ENCODE results near the gene POLR2C.

POLR2C gene

DNA sequence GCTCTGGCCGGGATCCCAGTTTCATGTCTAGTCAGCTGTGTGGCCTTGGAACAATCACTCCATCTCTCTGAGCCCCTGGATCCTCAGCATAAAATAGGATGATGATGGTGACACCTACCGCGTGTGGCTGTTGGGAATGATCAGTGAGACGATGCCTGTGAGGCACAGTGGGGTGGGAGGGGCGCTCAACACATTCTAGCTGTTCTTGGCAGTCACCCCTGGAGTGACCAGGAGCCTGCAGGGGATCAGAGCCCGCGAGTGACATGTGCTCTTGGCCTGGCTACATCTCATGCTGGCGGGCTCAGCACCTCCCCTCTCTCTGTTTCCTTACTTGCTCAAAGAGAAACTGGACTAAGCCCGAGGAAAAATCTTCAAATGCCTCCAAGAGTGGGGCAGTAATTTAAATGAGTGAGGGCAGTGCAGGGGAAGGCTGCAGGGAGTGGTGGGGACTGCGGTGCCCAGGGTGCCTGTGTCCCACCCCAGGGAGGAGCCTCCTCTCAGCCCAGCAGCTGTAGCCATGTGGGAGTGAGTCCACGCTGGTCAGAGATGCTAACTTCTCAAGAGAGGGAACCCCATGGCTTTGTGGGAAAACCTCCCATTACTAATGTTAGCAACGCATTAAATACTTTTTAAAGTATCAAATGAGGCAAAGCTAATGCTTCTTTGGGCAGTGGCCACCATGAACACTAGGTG, 46.9 kb downstream of the POLR2C start:
- H3K4me2 ChIP-seq (ENCODE audit: low read length), result no peak overlapping the region
- no peaks in the 10 kb centered on the region for H3K79me2 ChIP-seq
- H3K4me3 ChIP-seq (ENCODE audit: low read depth, low read length), result no peak overlapping the region
- H3K9ac ChIP-seq, result no peak overlapping the region
- no peak overlapping the region for H3K27ac ChIP-seq
- no peak overlapping the region for H2AFZ ChIP-seq
- peaks cover 11% of the 10 kb centered on the region for H3K4me1 ChIP-seq
- TF ChIP-seq, protein P1, sequence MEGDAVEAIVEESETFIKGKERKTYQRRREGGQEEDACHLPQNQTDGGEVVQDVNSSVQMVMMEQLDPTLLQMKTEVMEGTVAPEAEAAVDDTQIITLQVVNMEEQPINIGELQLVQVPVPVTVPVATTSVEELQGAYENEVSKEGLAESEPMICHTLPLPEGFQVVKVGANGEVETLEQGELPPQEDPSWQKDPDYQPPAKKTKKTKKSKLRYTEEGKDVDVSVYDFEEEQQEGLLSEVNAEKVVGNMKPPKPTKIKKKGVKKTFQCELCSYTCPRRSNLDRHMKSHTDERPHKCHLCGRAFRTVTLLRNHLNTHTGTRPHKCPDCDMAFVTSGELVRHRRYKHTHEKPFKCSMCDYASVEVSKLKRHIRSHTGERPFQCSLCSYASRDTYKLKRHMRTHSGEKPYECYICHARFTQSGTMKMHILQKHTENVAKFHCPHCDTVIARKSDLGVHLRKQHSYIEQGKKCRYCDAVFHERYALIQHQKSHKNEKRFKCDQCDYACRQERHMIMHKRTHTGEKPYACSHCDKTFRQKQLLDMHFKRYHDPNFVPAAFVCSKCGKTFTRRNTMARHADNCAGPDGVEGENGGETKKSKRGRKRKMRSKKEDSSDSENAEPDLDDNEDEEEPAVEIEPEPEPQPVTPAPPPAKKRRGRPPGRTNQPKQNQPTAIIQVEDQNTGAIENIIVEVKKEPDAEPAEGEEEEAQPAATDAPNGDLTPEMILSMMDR (IDR thresholded peaks at IDR 0.05), result no peak
- no peaks in the 10 kb centered on the region for H3K27me3 ChIP-seq (ENCODE audit: control insufficient read depth, insufficient read depth, low read length)
- no peaks in the 10 kb centered on the region for H3K36me3 ChIP-seq (ENCODE audit: control insufficient read depth, insufficient read depth, low read length)
- no peaks in the 10 kb centered on the region for H3K9me3 ChIP-seq (ENCODE audit: control insufficient read depth, low read length)

DNA sequence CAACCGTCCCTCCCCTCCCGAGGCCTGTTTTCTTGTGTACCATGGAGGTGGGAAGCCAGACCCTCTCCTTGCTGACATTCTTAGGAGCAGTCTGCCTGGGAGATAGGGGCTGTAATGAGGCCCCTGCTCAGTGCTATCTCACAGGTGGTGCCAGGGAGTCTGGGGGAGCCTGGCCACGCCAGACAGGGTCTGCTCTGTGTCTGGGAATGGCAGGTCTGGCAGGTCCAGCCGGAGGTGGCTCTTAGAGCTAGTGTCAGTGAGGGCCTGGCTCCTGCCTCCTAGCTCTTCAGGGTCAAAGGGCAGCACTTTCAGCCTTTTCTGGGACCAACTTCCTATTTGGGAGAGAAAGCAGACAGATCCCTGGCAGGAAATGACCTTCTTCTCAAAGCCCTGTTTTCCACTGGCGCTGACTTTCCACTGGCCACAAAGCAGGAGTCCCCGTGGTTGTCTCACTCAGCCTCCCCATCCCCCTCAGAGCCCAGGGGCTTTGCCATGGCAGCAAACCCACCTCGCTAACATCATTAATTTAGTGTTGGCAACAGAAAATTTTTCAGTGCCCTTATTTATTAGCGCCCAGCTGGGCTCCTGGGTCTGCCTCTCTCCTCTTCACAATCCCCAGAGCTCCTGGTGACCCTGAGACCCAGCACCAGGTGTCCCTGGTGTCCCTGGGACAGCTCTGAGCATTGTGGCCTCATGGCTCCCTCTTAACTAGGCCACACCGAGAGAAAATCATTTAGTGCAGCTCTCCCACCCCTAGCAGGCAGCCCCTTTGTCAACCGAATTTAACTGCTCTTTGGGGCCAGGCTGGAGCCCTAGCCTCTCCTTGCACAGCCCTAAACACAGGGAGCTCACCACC, 47.8 kb downstream of the POLR2C start:
- H3K9ac ChIP-seq, result no peak overlapping the region
- no peak overlapping the region for H3K4me3 ChIP-seq (ENCODE audit: low read depth, low read length)
- TF ChIP-seq, protein P1 (IDR thresholded peaks at IDR 0.05), result no peak
- H3K9me3 ChIP-seq (ENCODE audit: control insufficient read depth, low read length), result no peaks in the 10 kb centered on the region
- H3K4me2 ChIP-seq (ENCODE audit: low read length), result no peak overlapping the region
- no peak overlapping the region for H3K27ac ChIP-seq
- no peaks in the 10 kb centered on the region for H3K36me3 ChIP-seq (ENCODE audit: control insufficient read depth, insufficient read depth, low read length)
- peaks cover 4% of the 10 kb centered on the region for H3K4me1 ChIP-seq
- no peak overlapping the region for H2AFZ ChIP-seq
- H3K27me3 ChIP-seq (ENCODE audit: control insufficient read depth, insufficient read depth, low read length), result no peaks in the 10 kb centered on the region
- no peaks in the 10 kb centered on the region for H3K79me2 ChIP-seq

DNA sequence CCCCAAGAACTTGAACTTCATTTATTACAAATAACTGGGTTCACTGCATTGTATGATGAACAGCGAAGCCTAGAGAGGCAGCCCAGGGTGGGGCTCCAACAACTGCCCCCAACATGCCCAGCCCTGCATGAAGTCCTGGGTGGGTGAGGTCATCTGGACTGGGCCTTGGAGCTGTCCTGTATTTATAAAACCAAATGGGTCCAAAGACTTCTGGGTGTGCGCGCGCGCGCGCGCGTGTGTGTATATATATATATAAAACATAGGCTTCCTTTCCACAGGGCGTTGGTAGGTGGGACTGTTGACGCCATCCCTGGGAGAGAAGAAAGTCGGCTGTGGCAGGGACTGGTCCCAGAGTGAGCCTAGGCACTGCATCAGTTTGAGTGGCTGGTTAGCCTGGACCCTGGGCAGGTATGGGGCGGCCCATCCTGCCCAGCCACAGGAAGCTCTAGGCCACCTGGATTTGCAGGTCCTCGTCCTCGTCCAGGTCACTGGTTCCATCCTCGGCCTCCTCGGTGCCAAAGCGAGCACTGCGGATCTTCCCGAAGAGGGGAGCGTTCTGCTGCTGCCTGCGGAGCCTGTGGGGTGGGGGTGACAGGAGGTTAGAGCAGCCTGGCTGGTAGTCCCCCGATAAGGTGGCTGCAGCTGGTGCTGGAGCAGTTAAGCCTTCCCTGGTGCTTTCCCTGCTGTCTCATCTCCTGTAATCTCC, 50.0 kb downstream of the POLR2C start:
- H3K4me2 ChIP-seq (ENCODE audit: low read length), result no peak overlapping the region
- H3K27me3 ChIP-seq (ENCODE audit: control insufficient read depth, insufficient read depth, low read length), result no peaks in the 10 kb centered on the region
- H3K36me3 ChIP-seq (ENCODE audit: control insufficient read depth, insufficient read depth, low read length), result no peaks in the 10 kb centered on the region
- H3K4me1 ChIP-seq, result no peaks in the 10 kb centered on the region
- H2AFZ ChIP-seq, result no peak overlapping the region
- no peaks in the 10 kb centered on the region for H3K9me3 ChIP-seq (ENCODE audit: control insufficient read depth, low read length)
- TF ChIP-seq, protein P1 (IDR thresholded peaks at IDR 0.05), result no peak
- H3K9ac ChIP-seq, result no peak overlapping the region
- H3K27ac ChIP-seq, result no peak overlapping the region
- H3K79me2 ChIP-seq, result no peaks in the 10 kb centered on the region
- H3K4me3 ChIP-seq (ENCODE audit: low read depth, low read length), result no peak overlapping the region

DNA sequence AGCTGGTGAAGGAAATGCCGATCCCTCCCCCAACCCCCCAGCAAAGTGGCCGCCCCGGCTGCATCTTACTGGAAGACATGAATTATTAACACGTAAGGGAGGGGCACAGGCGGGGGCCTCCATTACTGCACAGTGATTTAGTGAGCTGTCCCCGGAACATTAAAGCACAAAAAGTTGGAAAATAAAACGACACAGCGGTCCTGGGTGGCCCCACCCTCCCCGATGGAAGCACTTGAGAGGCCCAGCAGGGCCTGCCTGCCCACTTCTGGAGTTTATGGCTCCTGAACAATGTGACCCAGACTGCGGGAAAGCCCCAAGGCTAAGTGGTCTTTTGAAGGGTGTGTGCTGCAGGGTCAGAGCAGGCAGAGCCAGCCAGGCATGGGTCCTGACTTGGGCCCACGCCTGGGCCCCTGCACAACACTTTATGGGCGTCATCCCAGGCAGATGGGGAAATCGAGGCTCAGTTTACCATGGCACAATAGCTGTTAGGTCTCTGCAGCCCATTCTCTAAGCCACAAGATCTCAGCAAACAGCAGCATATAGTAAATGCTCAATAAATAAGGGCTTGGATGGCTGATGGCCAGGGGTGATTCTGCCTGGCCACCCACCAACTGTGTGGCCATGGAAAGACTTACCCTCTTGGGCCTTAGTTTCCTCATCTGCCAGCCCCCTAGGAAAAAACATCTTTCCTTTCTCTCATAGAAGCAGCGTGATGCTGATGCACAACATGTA, 51.1 kb downstream of the POLR2C start:
- Histone ChIP-seq H3K27ac (no peak overlapping the region), H3K79me2 (no peaks in the 10 kb centered on the region), H3K4me3 (ENCODE audit: low read depth, low read length) (no peak overlapping the region), H3K36me3 (ENCODE audit: control insufficient read depth, insufficient read depth, low read length) (no peaks in the 10 kb centered on the region), H3K9me3 (ENCODE audit: control insufficient read depth, low read length) (no peaks in the 10 kb centered on the region), H3K4me2 (ENCODE audit: low read length) (no peak overlapping the region), H3K9ac (no peak overlapping the region), H2AFZ (no peak overlapping the region), H3K4me1 (no peaks in the 10 kb centered on the region), H3K27me3 (ENCODE audit: control insufficient read depth, insufficient read depth, low read length) (no peaks in the 10 kb centered on the region)
- TF ChIP-seq, protein P1 (IDR thresholded peaks at IDR 0.05), result no peak

Measured in parathyroid adenoma (tissue), 2 donors.